Stimulated activated CD8-positive, alpha-beta memory T cell treated with anti-CD3 and anti-CD28 coated beads, Interleukin-15, amount 100 ng/mL, for 4 hours (primary cell): ENCODE data around the gene ST7.

Experiments
- DNase-seq, 2 donors: peaks; one replicate each; pipeline ENCODE4 v3.0.0-alpha.2; 2020; ENCODE audit warnings: low read depth in 2 of 2

Gene ST7

GRCh38 chr7:117129521-117129955 is 176.2 kb downstream of the ST7 start:
- no peak for DNase-seq

GRCh38 chr7:117130262-117130661 is 177.0 kb downstream of the ST7 start:
- no peak for DNase-seq

GRCh38 chr7:117132321-117133120 is 179.2 kb downstream of the ST7 start:
- no peak for DNase-seq

GRCh38 chr7:117133125-117133524 is 179.8 kb downstream of the ST7 start:
- no peak for DNase-seq

DNA sequence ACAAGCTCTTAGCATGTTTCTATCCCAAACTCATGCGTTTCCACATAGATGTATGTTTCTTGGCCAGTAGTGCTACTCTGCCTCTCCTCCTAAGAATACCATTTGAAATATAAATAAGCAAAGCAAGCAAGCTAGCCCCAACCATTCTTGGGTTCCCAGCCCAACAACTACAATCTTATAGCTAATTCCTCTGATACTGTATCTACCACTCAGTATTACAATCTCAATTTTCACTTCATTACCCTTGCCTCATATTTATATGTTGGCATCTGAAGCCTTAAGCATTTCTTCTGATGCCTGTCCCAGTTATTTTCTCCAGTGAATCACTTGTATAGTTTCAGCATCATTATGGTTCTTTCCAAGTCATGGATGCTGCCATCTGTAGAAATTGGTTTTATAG is 181.1 kb downstream of the ST7 start:
- DNase-seq, result no peak

GRCh38 chr7:117134889-117135552 is 181.7 kb downstream of the ST7 start:
- DNase-seq, result no peak

GRCh38 chr7:117135553-117135891 is 182.2 kb downstream of the ST7 start:
- DNase-seq, result no peak

DNA sequence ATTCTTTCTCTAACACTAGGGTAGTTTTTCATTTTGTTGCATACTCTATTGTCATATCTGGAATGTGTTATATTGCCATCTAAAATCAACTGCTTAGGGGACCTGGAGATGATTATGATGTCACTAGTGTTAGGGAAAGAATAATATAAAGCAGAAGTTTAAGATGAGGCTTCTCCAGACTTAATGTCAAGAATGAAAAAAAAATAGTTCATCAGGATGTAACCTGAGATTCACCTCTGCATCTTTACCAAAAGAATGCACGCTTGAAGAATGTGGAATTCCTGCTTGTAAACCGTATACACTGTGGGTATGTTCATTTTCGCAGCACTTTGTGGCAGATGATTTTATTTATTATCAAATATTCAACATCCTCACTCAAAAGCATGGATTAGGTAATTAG is 184.6 kb downstream of the ST7 start:
- no peak for DNase-seq

DNA sequence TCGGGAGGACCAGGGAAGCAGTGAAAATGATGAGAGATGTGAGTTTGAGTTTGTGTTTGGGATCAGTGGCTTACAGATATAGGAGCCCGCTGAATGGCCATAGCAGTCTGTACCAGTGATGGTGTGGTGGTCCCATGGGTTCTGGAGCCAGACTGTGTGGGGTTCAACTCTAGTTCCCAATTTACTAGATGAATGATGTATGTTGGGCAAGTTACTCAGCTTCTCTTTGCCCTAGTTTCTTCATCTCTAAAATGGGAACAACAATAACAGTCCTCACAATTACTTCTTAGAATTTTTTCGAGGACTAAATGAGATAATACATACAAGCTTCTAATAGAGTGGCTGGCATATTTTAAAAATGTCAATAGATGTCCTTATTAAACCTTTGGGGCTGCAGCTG is 185.2 kb downstream of the ST7 start:
- DNase-seq, result no peak

DNA sequence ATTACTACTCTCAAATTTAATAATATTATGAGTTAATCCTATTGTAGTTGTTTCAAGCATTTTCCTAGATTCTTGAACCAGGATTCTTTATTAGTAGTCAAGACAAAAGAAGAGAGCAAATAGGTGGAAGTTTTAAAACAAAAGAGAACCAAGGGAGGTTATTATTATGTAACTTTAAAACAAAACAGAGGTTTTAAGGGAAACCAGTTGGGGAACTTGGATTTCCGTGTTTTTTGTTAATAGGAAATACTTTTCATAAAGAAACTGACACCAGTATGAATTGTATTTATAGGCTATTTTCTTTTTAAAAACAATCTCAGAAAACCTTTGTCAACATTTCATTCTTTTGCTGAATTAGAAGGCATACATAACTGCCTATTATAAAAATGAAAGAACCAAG is 185.7 kb downstream of the ST7 start:
- DNase-seq, result no peak

DNA sequence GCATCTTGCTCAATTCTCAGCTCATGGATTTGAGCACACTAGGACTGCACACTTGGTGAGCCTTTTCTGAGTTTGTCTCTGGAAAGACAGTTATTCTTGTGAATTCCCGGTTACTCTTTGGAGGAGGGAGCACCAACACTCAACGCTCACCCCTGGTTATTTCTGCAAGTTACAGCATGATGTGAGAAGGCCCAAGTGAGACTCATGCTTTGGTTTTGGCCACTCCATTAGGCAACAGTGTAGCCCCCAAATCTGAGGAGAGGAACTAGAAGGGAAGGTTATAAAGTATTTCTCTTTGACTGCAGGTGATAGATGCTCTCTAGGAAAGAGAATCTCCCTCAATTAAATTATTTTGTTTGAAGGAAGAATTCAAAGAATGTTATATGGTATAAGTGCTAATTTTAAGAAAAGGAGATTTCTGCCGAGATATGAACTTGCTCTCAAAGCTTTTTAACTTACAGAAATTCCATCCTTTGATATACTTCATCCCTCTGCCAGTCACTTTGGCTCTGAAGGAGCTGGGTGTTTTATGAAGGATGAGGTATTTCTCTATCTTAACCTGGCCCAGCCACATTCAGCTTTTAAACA is 186.2 kb downstream of the ST7 start:
- no peak for DNase-seq

DNA sequence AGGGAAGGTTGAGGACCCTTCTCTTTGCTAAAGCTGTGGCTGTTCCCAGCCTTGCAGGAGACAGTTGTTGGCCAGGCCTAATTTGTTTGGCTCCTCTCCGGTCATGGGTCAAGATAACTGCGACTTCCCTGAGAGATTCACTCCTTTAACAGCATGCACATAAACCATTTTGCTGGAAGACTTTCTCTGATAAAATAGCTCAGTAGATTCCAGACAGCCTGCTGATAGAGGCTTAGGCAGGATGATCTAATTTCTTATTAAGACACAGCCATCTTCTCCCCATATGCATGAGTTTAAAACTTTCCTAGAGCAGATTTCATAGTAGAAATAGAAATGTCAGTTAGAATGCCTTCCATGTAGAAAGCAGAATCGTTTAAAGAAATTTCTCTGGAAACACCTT is 187.6 kb downstream of the ST7 start:
- DNase-seq, result no peak

DNA sequence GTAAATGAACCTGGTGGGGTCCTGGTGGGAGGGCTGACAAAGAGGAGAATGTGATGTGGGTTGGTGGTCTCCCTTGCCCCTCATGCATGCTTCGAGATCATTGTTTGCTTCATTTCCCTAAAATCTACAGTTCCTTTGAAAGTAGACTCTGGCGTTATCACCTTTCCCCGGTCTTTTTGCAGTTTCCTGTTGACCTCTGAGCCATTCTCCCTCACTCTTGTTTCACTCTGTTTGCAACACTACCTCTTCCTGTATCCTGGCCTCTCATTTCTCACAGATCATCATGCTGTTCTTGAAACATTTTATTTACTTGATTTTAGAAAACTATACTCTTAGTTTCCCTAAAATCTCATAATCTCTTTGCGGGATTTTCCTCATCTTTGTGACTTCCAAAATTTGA is 189.8 kb downstream of the ST7 start:
- DNase-seq, result no peak

- no peak for DNase-seq
Observed at GRCh38 chr7:117143580-117143979, 190.3 kb downstream of the ST7 start.

DNA sequence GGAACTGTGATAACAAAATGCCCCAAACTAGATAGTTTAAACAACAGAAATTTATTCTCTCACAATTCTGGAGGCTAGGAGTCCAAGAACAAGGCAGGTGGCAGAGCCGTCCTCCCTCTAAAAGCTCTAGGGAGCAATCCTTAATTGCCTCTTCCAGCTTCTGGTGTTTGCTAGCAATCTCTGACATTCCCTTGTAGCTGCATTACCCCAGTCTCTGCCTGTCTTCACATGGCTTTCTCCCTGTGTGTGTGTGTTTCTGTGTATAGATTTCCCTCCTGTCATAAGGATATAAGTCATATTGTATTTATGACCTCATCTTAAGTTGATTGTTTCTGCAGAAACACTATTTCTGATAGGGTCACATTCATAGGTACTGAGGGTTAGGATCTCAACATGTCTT is 192.0 kb downstream of the ST7 start:
- no peak for DNase-seq

DNA sequence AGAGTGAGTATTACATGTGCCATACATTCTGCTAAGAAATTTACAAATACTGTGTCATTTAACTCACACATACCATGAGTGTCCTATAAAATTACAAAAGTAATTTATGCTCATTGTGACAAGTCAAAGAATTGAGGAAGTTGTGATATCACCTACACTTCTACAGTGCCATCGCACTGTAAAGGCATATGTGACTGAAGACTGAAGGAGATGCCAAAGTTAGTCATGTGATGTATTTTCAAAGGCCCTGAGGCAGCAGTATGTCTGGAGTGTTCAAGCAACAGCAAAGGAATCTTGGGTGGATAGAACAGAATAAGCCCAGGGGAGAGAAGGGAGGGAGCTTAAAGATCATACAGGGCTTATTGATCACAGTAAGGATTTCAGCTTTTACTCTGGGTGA is 192.8 kb downstream of the ST7 start:
- no peak for DNase-seq

GRCh38 chr7:117146511-117146910 is 193.2 kb downstream of the ST7 start:
- DNase-seq, result no peak

DNA sequence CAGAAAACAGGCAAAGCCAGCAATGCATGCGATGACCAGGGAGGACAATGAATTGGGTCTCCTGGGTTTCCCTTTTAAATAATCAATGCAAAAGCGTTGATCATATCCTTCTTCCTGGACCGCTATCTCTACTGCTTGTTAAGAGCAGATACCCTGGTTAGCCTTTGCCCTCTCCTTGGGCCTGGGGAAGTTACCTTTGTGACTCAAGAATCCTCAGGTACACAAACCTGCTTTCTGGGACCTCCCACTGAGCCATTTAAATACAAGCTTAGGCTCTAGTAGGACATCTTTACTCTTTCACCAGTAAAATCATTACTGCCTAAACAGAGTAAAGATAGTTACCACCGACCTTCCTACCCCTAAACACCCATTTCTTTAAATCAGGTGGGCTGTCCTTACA is 195.7 kb downstream of the ST7 start:
- no peak for DNase-seq

DNA sequence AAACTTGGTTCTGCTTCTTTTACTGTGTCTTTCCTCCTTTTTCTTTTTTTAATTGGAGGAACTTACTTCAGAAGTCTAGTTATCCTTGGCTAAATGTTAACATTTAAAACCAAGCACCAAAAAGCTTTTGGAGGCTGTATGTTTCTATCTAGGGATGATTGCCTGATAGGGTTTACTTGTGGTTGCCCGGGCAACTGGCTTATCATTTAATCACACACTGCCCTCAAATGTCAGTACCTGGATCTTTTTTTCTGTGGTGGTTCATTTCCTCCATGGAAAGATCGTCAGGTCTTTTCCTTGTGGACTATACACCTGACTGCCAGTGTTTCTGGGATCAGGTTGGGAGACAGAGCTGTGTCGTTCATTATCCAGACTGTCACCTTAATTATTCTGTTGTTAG is 196.4 kb downstream of the ST7 start:
- DNase-seq, result no peak

DNA sequence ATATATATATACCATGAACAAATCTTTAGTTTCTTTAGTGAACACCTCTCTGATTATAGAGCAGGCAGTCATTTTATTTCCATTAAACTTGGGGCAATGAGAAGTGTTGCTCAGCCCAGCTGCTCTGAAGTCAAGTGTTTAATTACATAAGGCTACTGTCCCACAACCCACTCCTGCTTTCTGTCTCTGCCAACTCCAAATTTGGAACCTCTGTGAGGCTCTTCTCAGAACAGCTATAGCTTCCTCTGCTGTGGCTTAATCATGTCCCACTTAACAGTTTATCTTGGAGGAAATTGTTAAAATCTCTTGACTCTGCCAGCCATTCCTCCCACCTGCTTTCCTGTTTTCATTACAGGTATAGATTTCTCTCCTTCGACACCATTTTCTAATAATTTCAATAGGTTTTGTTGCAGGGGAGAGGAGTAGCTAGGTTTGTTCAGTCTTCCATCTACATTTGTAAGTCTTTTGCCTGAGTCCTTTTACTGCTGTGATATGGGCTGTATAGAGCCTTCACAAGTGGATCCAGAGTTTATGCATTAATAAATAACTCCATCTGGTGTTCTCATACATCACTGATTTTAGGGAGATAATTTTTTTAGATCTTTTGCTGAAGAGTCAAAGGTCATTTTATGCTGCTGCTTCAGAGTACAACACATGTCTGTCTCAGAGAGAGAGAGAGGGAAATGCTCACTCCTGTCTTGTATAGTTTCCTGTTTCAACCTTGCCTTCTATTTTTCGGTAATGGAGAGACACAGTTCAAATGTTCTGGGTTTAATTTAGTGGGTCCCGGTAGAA is 199.1 kb downstream of the ST7 start:
- no peak for DNase-seq

- no peak for DNase-seq
Observed at GRCh38 chr7:117153016-117153545, 199.8 kb downstream of the ST7 start.

DNA sequence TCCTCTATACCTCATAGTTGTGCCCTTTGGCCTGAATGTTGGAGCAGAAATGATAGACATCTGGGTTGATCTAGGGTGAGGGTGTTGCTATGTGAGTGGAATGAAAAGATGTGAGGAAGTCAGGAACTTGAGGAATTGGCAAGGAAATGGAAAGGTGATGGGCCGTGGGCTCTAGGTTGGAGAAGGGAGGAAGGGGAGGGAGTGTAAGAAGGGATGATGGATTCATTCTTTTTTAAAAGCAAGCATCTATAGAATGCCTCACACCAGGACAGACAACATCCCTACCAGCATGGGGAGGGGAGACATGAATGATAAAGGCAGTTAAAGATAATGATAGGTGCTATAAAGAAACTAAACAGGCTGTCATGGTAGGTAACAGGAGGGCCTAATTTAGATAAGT is 201.4 kb downstream of the ST7 start:
- no peak for DNase-seq
